Measurements from ENCODE around the gene HDC. TPM values are rescaled to one million over a fixed set of nuclear protein-coding genes. Genes with fewer than 3 reads are reported as not detected.

The HDC gene
- total and polyA plus RNA-seq, 10 of the 15 experiments (the other 5 are each of a cell fraction or from before 2014, with no cell fraction given), result not detected

GRCh38 chr15:50210462-50211157 lies 54.9 kb downstream of the HDC start:
- H3K4me2 ChIP-seq (ENCODE audit: control insufficient read depth, insufficient read depth), result no peak overlapping the region
- no peak for DNase-seq (ENCODE audit: low read depth, low spot score)
- ChIA-PET CTCF (interaction anchor here (1.2 kb wide), 1 partner anchor 29 kb away, joined by 3 read pairs; no protein-coding TSS in a partner anchor), SMC1A (ENCODE audit: uncharacterized antibody, unreplicated experiment) (no interaction called here), RAD21 (ENCODE audit: unreplicated experiment) (no interaction called here), POLR2A (no interaction called here)
- intact Hi-C loops (cut with micrococcal nuclease; ENCODE audit: unreplicated experiment) (no loop called here), in situ Hi-C loops (cut with MboI) (no loop called here)
- no peak for ATAC-seq
- H3K27me3 ChIP-seq (replicated peaks in 1 of 2; ENCODE audit: control insufficient read depth in 2 of 2, insufficient read depth in 2 of 2, low read length in 1 of 2), result no peaks in the 10 kb centered on the region
- no peaks in the 10 kb centered on the region for H4K20me1 ChIP-seq (ENCODE audit: control insufficient read depth, insufficient read depth)
- no peak overlapping the region for H3K9ac ChIP-seq (ENCODE audit: control insufficient read depth, insufficient read depth, low read length)
- H3K4me3 ChIP-seq, result no peak overlapping the region
- no peak overlapping the region for H2AFZ ChIP-seq (ENCODE audit: control insufficient read depth, low read depth, low read length)
- no peak overlapping the region for H3K27ac ChIP-seq (ENCODE audit: control insufficient read depth, insufficient read depth)
- no peaks in the 10 kb centered on the region for H3K4me1 ChIP-seq (ENCODE audit: control insufficient read depth, insufficient read depth, low read length)
- no peaks in the 10 kb centered on the region for H3K36me3 ChIP-seq (ENCODE audit: control insufficient read depth in 2 of 2, insufficient read depth in 2 of 2, low read length in 1 of 2)
- no peaks in the 10 kb centered on the region; the same call in 1 of the 3 replicates for H3K9me3 ChIP-seq (replicated peaks; ENCODE audit: control insufficient read depth, insufficient read depth, low read length)
- 29% methylated on average over 8 of the region's 8 CpGs for WGBS (ENCODE audit: insufficient coverage, insufficient replicate concordance, low lambda C conversion rate, missing lambda C conversion rate)
- BruUV-seq (replicated peaks), result no TSS peak
- no peaks in the 10 kb centered on the region for H3K79me2 ChIP-seq (ENCODE audit: control insufficient read depth, insufficient read depth, low read length)
- no peak for FAIRE-seq
- TF ChIP-seq YBX1 (IDR thresholded peaks at IDR 0.05) (no peak), PAX5 (IDR thresholded peaks at IDR 0.05; ENCODE audit: borderline replicate concordance, low read depth, low read length) (no peak), E2F4 (IDR thresholded peaks at IDR 0.05; ENCODE audit: low read depth, low read length) (no peak), RCOR1 (conservative IDR thresholded peaks at IDR 0.05; ENCODE audit: low read depth, low read length) (no peak), ZZZ3 (IDR thresholded peaks at IDR 0.05; ENCODE audit: control insufficient read depth, insufficient read length, low read depth) (no peak), RELB (IDR thresholded peaks at IDR 0.05; ENCODE audit: low read depth) (no peak), CHD1 (IDR thresholded peaks at IDR 0.05; ENCODE audit: low read depth, low read length) (no peak), E4F1 (IDR thresholded peaks at IDR 0.05; ENCODE audit: borderline replicate concordance, partially characterized antibody) (no peak), NR2C1 (IDR thresholded peaks at IDR 0.05) (no peak), IRF3 (IDR thresholded peaks at IDR 0.05) (no peak), FOXK2 (IDR thresholded peaks at IDR 0.05) (no peak), SMARCA5 (IDR thresholded peaks at IDR 0.05) (no peak), HSF1 (IDR thresholded peaks at IDR 0.05; ENCODE audit: low read depth, low read length) (no peak), SREBF1 (IDR thresholded peaks at IDR 0.05; ENCODE audit: low read length) (no peak), SIX5 (IDR thresholded peaks at IDR 0.05; ENCODE audit: low read depth, low read length, severe bottlenecking) (no peak)
